EH (cell line): ENCODE results near the gene PIK3CG.

ENCODE experiments used
- DNase-seq: peaks from one replicate; pipeline ENCODE4 v3.0.0-alpha.2; 2015; ENCODE audit warnings: low read depth

The PIK3CG gene

GRCh38 chr7:106858618-106859532 is 6.2 kb upstream of the PIK3CG start:
- peak; percentile 9 for DNase-seq

- peak; percentile 40 for DNase-seq
Measured at GRCh38 chr7:106862317-106863089, 2.6 kb upstream of the PIK3CG start.

- no peak for DNase-seq
Measured at GRCh38 chr7:106863274-106863997, 1.6 kb upstream of the PIK3CG start.

GRCh38 chr7:106864298-106865081 is 592 bp upstream of the PIK3CG start:
- DNase-seq = no peak

GRCh38 chr7:106866298-106867281 is 1.5 kb downstream of the PIK3CG start:
- DNase-seq = no peak

- DNase-seq = no peak
Measured at GRCh38 chr7:106867641-106868351, 2.7 kb downstream of the PIK3CG start.

GRCh38 chr7:106868364-106868763 is 3.3 kb downstream of the PIK3CG start:
- DNase-seq = no peak

- no peak for DNase-seq
Measured at GRCh38 chr7:106869954-106870353, 4.9 kb downstream of the PIK3CG start.

GRCh38 chr7:106870528-106870927 is 5.4 kb downstream of the PIK3CG start:
- no peak for DNase-seq

GRCh38 chr7:106870983-106871410 is 5.9 kb downstream of the PIK3CG start:
- no peak for DNase-seq

GRCh38 chr7:106871793-106872571 is 6.9 kb downstream of the PIK3CG start:
- DNase-seq = no peak

- DNase-seq = no peak
Measured at GRCh38 chr7:106872763-106873162, 7.7 kb downstream of the PIK3CG start.

GRCh38 chr7:106874076-106874475 is 9.0 kb downstream of the PIK3CG start:
- no peak for DNase-seq

GRCh38 chr7:106875508-106875907 is 10.4 kb downstream of the PIK3CG start:
- DNase-seq = no peak

GRCh38 chr7:106878748-106879439 is 13.8 kb downstream of the PIK3CG start:
- DNase-seq = no peak

GRCh38 chr7:106881984-106882383 is 16.9 kb downstream of the PIK3CG start:
- no peak for DNase-seq

GRCh38 chr7:106883456-106884026 is 18.5 kb downstream of the PIK3CG start:
- DNase-seq = no peak

GRCh38 chr7:106885652-106886051 is 20.6 kb downstream of the PIK3CG start:
- DNase-seq = no peak
